CD4-positive, alpha-beta T cell treated with Interleukin-1 beta for 1 hour (primary cell): Measurements from ENCODE around the gene COG2.
"Not testable (repeated sequence)": the region's sequence is repeated elsewhere in the genome, so short reads cannot be mapped to it uniquely, and the experiment has no call there.

Experiments used
- DNase-seq, 2 donors: peaks; one replicate each; pipeline ENCODE4 v3.0.0-alpha.2; 2020 to 2022

COG2 gene

GRCh38 chr1:230680300-230681025, 38.2 kb downstream of the COG2 start:
- DNase-seq, result no peak

GRCh38 chr1:230681599-230681998, 39.3 kb downstream of the COG2 start:
- no peak for DNase-seq

- no peak for DNase-seq
These were observed 40.0 kb downstream of the COG2 start for GRCh38 chr1:230682274-230682673.

GRCh38 chr1:230682882-230683610, 40.8 kb downstream of the COG2 start:
- DNase-seq, result no peak

GRCh38 chr1:230684146-230684545, 41.9 kb downstream of the COG2 start:
- no peak for DNase-seq

DNA sequence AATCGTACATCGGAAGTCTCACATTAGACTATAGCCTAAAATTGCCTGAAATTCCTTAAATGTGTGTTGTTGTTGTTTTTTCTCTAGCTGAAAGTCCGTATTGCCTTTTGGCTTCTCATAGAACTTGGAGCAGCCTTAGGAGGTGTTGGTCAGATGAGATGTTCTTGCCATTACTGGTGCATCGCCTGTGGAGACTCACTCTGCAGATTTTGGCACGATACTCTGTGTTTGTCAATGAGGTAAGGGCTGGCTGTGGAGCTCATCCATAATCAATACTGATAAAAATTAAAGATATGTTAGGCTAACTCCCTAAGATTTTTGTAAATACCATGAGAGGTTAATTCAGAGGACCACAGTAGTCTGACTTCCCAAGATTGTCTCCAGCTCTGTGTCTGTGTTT, 42.7 kb downstream of the COG2 start:
- DNase-seq, result no peak

DNA sequence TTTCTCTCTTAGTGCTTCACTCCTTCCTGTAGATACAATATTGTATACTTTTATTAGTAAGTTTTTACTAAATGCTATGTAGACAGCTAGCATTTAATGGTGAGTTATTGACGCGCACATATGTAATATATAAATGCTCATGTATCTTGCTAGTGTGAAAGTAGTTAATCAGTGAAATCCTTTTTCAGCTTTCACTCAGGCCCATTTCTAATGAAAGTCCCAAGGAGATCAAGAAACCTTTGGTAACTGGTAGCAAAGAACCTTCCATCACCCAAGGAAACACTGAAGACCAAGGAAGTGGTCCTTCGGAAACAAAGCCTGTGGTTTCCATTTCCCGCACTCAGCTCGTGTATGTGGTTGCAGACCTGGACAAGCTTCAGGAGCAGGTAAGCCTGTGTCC, 44.5 kb downstream of the COG2 start:
- no peak for DNase-seq

DNA sequence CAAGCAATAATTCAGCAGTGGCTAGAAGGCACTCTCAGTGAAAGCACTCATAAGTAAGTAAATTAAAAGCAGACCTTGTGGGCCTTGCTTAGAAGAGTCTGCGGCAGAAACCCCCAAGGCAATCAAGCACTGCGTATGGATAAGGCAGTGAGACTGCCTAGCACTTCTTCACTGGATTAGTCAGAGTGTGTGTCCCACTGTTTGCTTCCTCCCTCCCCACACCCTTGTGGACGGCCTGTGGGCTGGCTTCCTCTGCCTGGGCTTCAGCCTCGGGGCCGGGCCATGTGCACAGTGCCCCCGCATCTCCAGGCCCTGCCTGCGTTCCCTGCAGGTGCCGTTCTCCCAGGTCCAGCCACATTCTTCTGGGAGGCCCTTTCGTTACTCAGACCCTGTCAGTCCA, 47.8 kb downstream of the COG2 start:
- no peak for DNase-seq

- no peak for DNase-seq
These were observed 49.3 kb downstream of the COG2 start for GRCh38 chr1:230691615-230692014.

- DNase-seq, result no peak
These were observed 50.9 kb downstream of the COG2 start for GRCh38 chr1:230693221-230693620.

GRCh38 chr1:230693777-230694176, 51.5 kb downstream of the COG2 start:
- DNase-seq, result no peak

DNA sequence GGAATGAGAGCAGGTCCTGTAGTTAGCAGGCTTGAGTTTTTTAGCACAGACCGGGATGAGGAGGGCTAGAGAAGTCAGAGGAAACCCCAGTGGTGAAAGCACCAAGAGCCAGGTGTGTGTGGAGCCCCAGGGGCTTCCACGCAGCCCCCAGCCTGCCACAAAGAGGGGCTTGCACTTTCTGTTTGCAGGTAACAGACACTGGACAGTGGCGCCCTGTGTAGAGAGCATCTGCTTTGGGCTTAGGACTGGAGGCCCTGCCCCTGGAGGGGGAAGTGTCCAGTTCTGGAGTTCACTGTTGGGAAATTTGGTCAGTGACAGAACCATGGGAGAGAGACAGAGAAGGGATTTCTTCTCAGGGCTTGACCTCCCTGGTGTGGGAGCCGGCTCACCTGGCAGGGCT, 52.2 kb downstream of the COG2 start:
- no peak for DNase-seq

GRCh38 chr1:230694991-230695390, 52.7 kb downstream of the COG2 start:
- DNase-seq, result no peak

- no peak for DNase-seq
These were observed 53.9 kb downstream of the COG2 start for GRCh38 chr1:230696218-230696617.

GRCh38 chr1:230696722-230697437, 54.6 kb downstream of the COG2 start:
- no peak for DNase-seq

GRCh38 chr1:230698130-230698529, 55.8 kb downstream of the COG2 start:
- DNase-seq, result no peak

- DNase-seq, result not testable (repeated sequence)
These were observed 56.7 kb downstream of the COG2 start for GRCh38 chr1:230698964-230699363.

- DNase-seq, result no peak
These were observed 57.4 kb downstream of the COG2 start for GRCh38 chr1:230699716-230700115.

DNA sequence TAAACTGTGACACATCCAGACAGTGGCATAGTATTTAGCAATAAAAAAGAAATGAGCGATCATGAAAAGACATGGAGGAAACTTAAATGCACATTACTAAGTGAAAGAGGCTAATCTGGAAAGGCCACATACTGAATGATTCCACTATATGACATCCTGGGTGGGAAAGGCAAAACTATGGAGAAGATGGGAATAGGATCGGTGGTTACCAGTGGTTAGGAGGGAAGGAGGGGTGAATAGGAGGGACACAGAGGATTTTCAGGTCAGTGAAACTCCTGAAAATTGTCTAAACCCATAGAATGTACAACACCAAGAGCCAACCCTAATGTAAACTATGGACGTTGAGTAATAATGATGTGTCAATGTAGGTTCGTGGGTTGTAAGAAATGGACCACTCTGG, 57.9 kb downstream of the COG2 start:
- no peak for DNase-seq

GRCh38 chr1:230701434-230701833, 59.2 kb downstream of the COG2 start:
- DNase-seq, result no peak

GRCh38 chr1:230701895-230702768, 59.9 kb downstream of the COG2 start:
- DNase-seq, result no peak

- DNase-seq, result no peak
These were observed 60.8 kb downstream of the COG2 start for GRCh38 chr1:230702934-230703678.
